ENCODE results near the gene CRLF3.
"Not testable (repeated sequence)": the region's sequence is repeated elsewhere in the genome, so short reads cannot be mapped to it uniquely, and the experiment has no call there.

CRLF3 gene

GRCh38 chr17:30734153-30734552 is 90.3 kb downstream of the CRLF3 start:
- DNase-seq, result not testable (repeated sequence)
